Right lobe of liver (tissue), 4 donors: ENCODE data around the gene PTPRK.

Experiments used
- POLR2A ChIP-seq: fragments of 450-650 bp; IDR thresholded peaks from one replicate; pipeline ENCODE4 v1.6.1; 2017; ENCODE audit warnings: antibody characterized with exemption, mild to moderate bottlenecking
- TF ChIP-seq, protein P1 (sequence below), 4 donors: fragments of 200-600 bp in 3 of 4; fragments of 450-650 bp in 1 of 4; IDR thresholded peaks; one replicate each; pipeline versions ENCODE4 v1.5.1 to v1.8.0; 2016 to 2022; ENCODE audit warnings: antibody characterized with exemption in 4 of 4, mild to moderate bottlenecking in 2 of 4
- donor health status: DM: no; HTN: no; CAD: no.
- donor health status: DM: no; HTN: no; CAD: no.
- donor health status: DM: no; HTN: yes; CAD: no.

GRCh38 chr6:128380891-128381290, 139.5 kb downstream of the PTPRK start:
- TF ChIP-seq, protein P1, sequence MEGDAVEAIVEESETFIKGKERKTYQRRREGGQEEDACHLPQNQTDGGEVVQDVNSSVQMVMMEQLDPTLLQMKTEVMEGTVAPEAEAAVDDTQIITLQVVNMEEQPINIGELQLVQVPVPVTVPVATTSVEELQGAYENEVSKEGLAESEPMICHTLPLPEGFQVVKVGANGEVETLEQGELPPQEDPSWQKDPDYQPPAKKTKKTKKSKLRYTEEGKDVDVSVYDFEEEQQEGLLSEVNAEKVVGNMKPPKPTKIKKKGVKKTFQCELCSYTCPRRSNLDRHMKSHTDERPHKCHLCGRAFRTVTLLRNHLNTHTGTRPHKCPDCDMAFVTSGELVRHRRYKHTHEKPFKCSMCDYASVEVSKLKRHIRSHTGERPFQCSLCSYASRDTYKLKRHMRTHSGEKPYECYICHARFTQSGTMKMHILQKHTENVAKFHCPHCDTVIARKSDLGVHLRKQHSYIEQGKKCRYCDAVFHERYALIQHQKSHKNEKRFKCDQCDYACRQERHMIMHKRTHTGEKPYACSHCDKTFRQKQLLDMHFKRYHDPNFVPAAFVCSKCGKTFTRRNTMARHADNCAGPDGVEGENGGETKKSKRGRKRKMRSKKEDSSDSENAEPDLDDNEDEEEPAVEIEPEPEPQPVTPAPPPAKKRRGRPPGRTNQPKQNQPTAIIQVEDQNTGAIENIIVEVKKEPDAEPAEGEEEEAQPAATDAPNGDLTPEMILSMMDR (IDR thresholded peaks at IDR 0.05), result no peak
- no peak for TF ChIP-seq POLR2A
